CD4-positive, alpha-beta memory T cell (primary cell): ENCODE data around the gene EPG5. TPM values are rescaled to one million over a fixed set of nuclear protein-coding genes. Genes with fewer than 3 reads are reported as not detected.

Experiments
- CTCF ChIA-PET: fragments of 350-600 bp; sonication (Branson Sonifier 250); formaldehyde crosslinking; loops from one replicate; lab custom pipeline; 2021; ENCODE audit warnings: inconsistent platforms; ENCODE audit not compliant: partially characterized antibody; lab: Charles Lee
- POLR2A ChIA-PET: fragments of 350-600 bp; sonication (Branson Sonifier 250); formaldehyde crosslinking; loops from one replicate; lab custom pipeline; 2021; ENCODE audit not compliant: partially characterized antibody; lab: Charles Lee
- DNase-seq, 5 donors: peaks; one replicate each; pipeline versions ENCODE4 v3.0.0 to v3.0.0-alpha.2; 2020 to 2022; ENCODE audit warnings: mixed read lengths in 1 of 5
- H3K27ac ChIP-seq: one replicate; pipeline ENCODE4 v1.7.0; 2013; ENCODE audit warnings: low read depth, low read length
- H3K27me3 ChIP-seq: 2 replicates; pipeline ENCODE4 v1.7.0; 2013; ENCODE audit warnings: mild to moderate bottlenecking, low read length, moderate library complexity; ENCODE audit not compliant: insufficient read depth
- H3K36me3 ChIP-seq: 2 replicates; pipeline ENCODE4 v1.7.0; 2013; ENCODE audit warnings: mild to moderate bottlenecking, low read length, moderate library complexity; ENCODE audit not compliant: insufficient read depth
- H3K4me1 ChIP-seq: 2 replicates; pipeline ENCODE4 v1.7.0; 2013; ENCODE audit warnings: mild to moderate bottlenecking, low read length, moderate library complexity; ENCODE audit not compliant: insufficient read depth
- H3K4me3 ChIP-seq, 2 donors: one replicate each; pipeline ENCODE4 v1.7.0; 2013; ENCODE audit warnings: low read length in 2 of 2, mild to moderate bottlenecking in 1 of 2
- H3K9me3 ChIP-seq, 2 donors: one replicate each; pipeline ENCODE4 v1.7.0; 2013; ENCODE audit warnings: low read length in 2 of 2, control low read depth in 1 of 2; ENCODE audit not compliant: control insufficient read depth in 1 of 2
- H3K27ac Mint-ChIP-seq, 7 donors: one replicate each; pipeline ENCODE4 v1.8.0; 2020 to 2021; ENCODE audit warnings: mixed read lengths in 7 of 7, mild to moderate bottlenecking in 6 of 7, inconsistent platforms in 3 of 7, moderate library complexity in 3 of 7
- H3K27me3 Mint-ChIP-seq, 2 donors: one replicate each; pipeline ENCODE4 v1.8.0; 2020 to 2021; ENCODE audit warnings: mixed read lengths in 2 of 2
- H3K36me3 Mint-ChIP-seq, 2 donors: one replicate each; pipeline ENCODE4 v1.8.0; 2020 to 2021; ENCODE audit warnings: mixed read lengths in 2 of 2, inconsistent platforms in 1 of 2, mild to moderate bottlenecking in 1 of 2
- H3K4me1 Mint-ChIP-seq, 4 donors: one replicate each; pipeline ENCODE4 v1.8.0; 2020 to 2021; ENCODE audit warnings: mixed read lengths in 4 of 4, mild to moderate bottlenecking in 1 of 4
- H3K4me3 Mint-ChIP-seq, 8 donors: one replicate each; pipeline ENCODE4 v1.8.0; 2020 to 2021; ENCODE audit warnings: mixed read lengths in 8 of 8, mild to moderate bottlenecking in 7 of 8, moderate library complexity in 6 of 8, inconsistent platforms in 3 of 8
- H3K9me3 Mint-ChIP-seq, 8 donors: one replicate each; pipeline ENCODE4 v1.8.0; 2020 to 2021; ENCODE audit warnings: mixed read lengths in 8 of 8, mild to moderate bottlenecking in 5 of 8, inconsistent platforms in 3 of 8, moderate library complexity in 1 of 8
- intact Hi-C: fragments of 100-400 bp; cut with micrococcal nuclease; formaldehyde crosslinking; loops from one replicate; pipeline ENCODE4 v1.15.1; 2023
- polyA plus RNA-seq, 2 donors: library from polyadenylated mRNA; unstranded; fragments of 300-500 nt; fragmentation: Illumina TruSeq; gene quantifications; one replicate each; pipeline ENCODE4 v1.2.3, GENCODE V29; 2021
- total RNA-seq, 2 experiments: library from RNA; stranded (reverse); gene quantifications; one replicate each; pipeline ENCODE4 v1.2.3, GENCODE V29; 2021

Gene EPG5
- total and polyA plus RNA-seq, 4 experiments from 2014 or later: 4.1 to 69.0 (median 35.0) TPM

DNA sequence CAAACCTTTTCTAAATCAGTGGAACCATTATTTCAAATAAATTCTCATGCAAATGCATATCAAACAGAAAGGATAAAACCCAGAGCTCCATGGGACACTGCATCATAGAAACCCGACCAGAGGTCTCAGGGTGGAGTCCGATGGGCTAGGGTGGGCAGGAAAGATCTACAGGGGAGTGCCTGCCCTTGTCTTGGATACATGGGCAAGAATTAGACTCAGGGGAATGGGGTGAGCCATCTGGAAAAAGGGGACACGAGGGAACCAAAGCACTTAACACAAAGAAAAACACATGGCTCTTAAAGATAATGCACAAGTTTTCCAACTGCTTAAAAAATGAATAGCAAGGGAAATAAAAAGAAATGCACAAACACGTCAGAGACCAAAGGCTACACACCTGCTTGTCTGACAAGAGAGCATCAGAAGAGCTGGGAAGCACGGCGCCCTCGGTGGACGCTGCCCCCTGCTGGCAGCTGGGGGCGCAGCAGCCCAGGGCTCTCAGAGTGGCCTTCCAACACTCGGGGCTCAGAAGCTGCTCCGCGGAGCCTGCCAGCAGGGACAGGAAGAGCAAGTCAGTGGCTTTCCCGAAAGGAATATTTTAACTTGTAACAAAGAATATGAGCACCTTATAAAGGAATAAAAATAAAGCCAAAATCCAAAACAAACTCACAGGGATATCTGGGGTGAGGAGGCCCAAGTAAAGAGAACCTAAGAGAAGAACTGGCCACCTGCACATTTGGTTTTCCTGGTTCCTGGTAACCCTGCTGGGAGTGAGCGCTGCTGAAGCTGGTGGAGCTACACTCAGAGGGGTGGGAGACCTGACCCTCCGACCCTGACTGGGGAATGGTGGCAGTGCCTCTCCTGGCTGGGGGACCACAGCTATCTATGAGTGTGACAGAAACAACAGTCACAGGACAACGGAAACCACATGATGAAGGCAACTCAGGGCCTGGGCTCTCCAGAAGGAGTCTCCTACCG, 87.2 kb downstream of the EPG5 start:
- Mint-ChIP-seq H3K9me3 (no peaks in the 10 kb centered on the region), H3K36me3 (peaks cover 36 to 63% of the 10 kb centered on the region in 2 donors), H3K4me1 (peaks cover 10 to 19% (median 16%) of the 10 kb centered on the region in 4 donors), H3K27me3 (no peaks in the 10 kb centered on the region), H3K4me3 (peak overlapping the region in 1 of 8 donors; percentile 17), H3K27ac (peak overlapping the region in 5 of 7 donors; percentile 30 to 82 (median 51))
- POLR2A ChIA-PET: interaction anchor here (1.0 to 3.9 kb wide), 5 partner anchors 189 to 214 kb away, joined by 3 to 39 read pairs (median 5); no protein-coding TSS in a partner anchor
- H3K36me3 ChIP-seq: peaks cover 32% of the 10 kb centered on the region
- no peak overlapping the region for H3K27ac ChIP-seq
- peaks cover 16% of the 10 kb centered on the region for H3K4me1 ChIP-seq
- H3K9me3 ChIP-seq: no peaks in the 10 kb centered on the region
- H3K4me3 ChIP-seq: no peak overlapping the region
- no peaks in the 10 kb centered on the region for H3K27me3 ChIP-seq
- DNase-seq: peak; percentile 64 to 74 (median 68)
- intact Hi-C loops: loop anchor here (1.0 to 5.0 kb wide), 4 partner anchors 189 to 259 kb away; partner anchors contain the start of gene PSTPIP2
- CTCF ChIA-PET: interaction anchor here (0.7 to 12.5 kb wide), 42 partner anchors 9 to 260 kb away, joined by 3 to 342 read pairs (median 5); partner anchors contain the start of genes ATP5F1A, PSTPIP2 and SLC14A1

DNA sequence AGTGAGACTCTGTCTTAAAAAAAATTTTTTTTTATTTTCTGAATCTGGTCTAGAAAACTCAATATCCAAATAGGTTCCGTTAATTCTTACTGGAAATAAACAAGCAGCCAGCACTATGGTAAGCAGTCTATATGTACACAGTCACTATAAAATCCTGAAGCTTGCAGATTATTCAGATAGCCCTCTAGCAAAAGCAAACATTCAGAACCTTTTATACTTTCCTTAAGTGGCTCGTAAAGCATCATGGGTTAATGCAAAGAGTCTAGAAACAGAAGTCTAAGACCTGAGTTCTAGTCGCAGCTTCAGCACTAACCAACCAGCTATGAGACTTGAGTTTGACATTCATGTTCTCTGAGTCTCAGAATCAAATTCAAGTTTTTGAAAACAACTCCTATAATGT, 89.7 kb downstream of the EPG5 start:
- H3K36me3 Mint-ChIP-seq: peaks cover 44 to 69% of the 10 kb centered on the region in 2 donors

DNA sequence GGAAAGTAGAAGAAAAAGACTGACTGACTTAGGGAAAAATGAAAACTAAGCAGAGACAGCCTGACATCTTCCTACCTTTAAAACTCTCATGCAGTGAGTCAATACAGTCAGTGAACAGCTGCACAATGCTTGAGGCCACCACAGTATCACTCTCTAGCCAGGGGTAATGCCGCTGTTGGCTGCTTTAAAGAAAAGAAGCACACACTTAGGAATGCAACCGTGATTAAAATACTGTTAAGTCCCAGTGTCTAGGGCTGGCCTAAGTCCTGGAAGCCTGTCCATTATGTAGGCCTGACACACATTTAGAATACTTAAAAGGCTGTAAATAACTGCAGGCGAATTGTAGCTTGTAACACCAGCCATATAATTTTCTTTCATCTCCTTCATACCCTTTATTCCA, 91.0 kb downstream of the EPG5 start:
- Histone ChIP-seq H3K36me3 (peaks cover 17% of the 10 kb centered on the region), H3K4me1 (peaks cover 32% of the 10 kb centered on the region), H3K27ac (no peak overlapping the region), H3K4me3 (no peak overlapping the region), H3K27me3 (no peaks in the 10 kb centered on the region), H3K9me3 (no peaks in the 10 kb centered on the region)
- ChIA-PET CTCF (interaction anchor here (2.0 to 12.5 kb wide), 4 partner anchors 153 to 214 kb away, joined by 8 to 342 read pairs (median 104); partner anchors contain the start of gene SLC14A1), POLR2A (interaction anchor here (1.2 kb wide), 1 partner anchor 210 kb away, joined by 5 read pairs; no protein-coding TSS in a partner anchor)
- H3K4me3 Mint-ChIP-seq: no peak overlapping the region
- H3K36me3 Mint-ChIP-seq: peaks cover 45 to 65% of the 10 kb centered on the region in 2 donors
- no peaks in the 10 kb centered on the region for H3K27me3 Mint-ChIP-seq
- DNase-seq: no peak
- H3K4me1 Mint-ChIP-seq: peaks cover 23 to 38% (median 35%) of the 10 kb centered on the region in 4 donors
- H3K9me3 Mint-ChIP-seq: peaks cover 0 to 9% (median 3%) of the 10 kb centered on the region in 8 donors
- H3K27ac Mint-ChIP-seq: no peak overlapping the region
- intact Hi-C loops: no loop called here

More for the DNA sequence above, 89.7 kb downstream of the EPG5 start:
- Histone ChIP-seq H3K27me3 (no peaks in the 10 kb centered on the region), H3K36me3 (peaks cover 18% of the 10 kb centered on the region), H3K4me1 (peaks cover 32% of the 10 kb centered on the region), H3K9me3 (no peaks in the 10 kb centered on the region), H3K27ac (no peak overlapping the region), H3K4me3 (no peak overlapping the region)
- no peak overlapping the region for H3K4me3 Mint-ChIP-seq
- peaks cover 23 to 35% (median 29%) of the 10 kb centered on the region in 4 donors for H3K4me1 Mint-ChIP-seq
- ChIA-PET CTCF (interaction anchor here (0.8 to 12.5 kb wide), 7 partner anchors 10 to 215 kb away, joined by 3 to 342 read pairs (median 4); partner anchors contain the start of gene SLC14A1), POLR2A (interaction anchor here (1.0 to 3.9 kb wide), 2 partner anchors 31 to 212 kb away, joined by 3 to 39 read pairs; no protein-coding TSS in a partner anchor)
- H3K9me3 Mint-ChIP-seq: peaks cover 0 to 9% (median 3%) of the 10 kb centered on the region in 8 donors
- H3K27ac Mint-ChIP-seq: peak overlapping the region in 1 of 7 donors; percentile 43
- H3K27me3 Mint-ChIP-seq: no peaks in the 10 kb centered on the region
- intact Hi-C loops: no loop called here
- DNase-seq: no peak

DNA sequence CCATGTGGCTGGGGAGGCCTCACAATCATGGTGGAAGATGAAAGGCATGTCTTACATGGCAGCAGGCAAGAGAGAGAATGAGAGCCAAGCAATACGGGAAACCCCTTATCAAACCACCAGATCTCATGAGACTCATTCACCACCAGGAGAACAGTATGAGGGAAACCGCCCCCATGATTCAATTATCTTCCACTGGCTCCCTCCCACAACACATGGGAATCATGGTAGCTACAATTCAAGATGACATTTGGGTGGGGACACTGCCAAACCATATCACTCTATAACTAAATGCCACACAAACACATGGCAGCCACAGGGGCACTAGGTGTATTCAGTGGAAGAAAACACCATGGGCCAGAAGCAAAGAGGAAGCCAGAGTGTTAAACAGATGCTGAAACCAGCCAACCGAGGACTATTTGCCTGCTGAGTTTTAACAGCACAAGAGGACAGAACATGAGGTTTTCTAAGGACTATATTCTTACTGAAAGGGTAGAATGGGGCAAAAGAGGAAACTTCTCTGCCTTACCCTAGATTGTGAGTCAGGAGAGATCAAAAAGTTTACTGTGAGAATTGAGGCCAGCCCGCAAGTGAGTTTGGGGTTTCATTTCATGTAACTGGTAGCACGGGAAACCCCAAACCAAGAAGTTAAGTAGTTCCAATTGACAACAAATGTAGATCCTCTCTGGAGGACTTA, 92.5 kb downstream of the EPG5 start:
- Mint-ChIP-seq H3K27ac (peak overlapping the region; percentile 71 to 88 (median 86)), H3K4me1 (peaks cover 18 to 30% (median 28%) of the 10 kb centered on the region in 4 donors), H3K36me3 (peaks cover 46 to 65% of the 10 kb centered on the region in 2 donors), H3K9me3 (peaks cover 0 to 9% (median 3%) of the 10 kb centered on the region in 8 donors), H3K27me3 (no peaks in the 10 kb centered on the region), H3K4me3 (peak overlapping the region in 7 of 8 donors; percentile 23 to 74 (median 42))
- H3K4me3 ChIP-seq: peak overlapping the region in 1 of 2 donors; percentile 26
- DNase-seq: peak; percentile 57 to 77 (median 65)
- intact Hi-C loops: no loop called here
- peaks cover 13% of the 10 kb centered on the region for H3K36me3 ChIP-seq
- peaks cover 25% of the 10 kb centered on the region for H3K4me1 ChIP-seq
- ChIA-PET CTCF (interaction anchor here (2.0 to 6.6 kb wide), 3 partner anchors 152 to 209 kb away, joined by 8 to 55 read pairs (median 18); partner anchors contain the start of gene SLC14A1), POLR2A (no interaction called here)
- no peaks in the 10 kb centered on the region for H3K9me3 ChIP-seq
- no peaks in the 10 kb centered on the region for H3K27me3 ChIP-seq
- peak overlapping the region; percentile 29 for H3K27ac ChIP-seq

DNA sequence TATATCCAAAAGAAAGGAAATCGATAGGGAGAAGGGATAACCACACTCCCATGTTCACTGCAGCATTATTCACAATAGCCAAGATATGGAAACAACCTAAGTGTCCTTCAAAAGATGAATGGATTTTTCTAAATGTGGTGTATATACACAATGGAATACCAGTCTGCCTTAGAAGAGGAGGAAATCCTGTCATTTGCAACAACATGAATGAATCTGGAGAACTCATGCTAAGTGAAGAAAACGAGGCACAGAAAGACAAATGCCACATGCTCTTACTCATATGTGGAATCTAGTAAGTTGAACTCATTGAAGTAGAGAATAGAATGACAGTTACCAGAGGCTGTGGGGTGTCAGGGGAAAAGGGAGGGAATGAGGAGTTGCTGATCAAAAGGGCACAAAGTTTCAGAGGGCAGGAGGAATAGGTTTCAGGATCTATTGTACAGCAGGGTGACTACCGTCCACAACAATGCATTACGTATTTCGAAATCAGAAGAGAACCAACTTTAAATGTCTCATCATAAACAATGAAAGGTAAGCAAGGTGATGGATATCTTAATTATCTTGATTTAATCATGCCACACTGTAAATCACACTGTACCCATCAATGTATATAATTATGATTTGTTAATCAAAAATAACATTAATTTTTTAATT, 95.6 kb downstream of the EPG5 start:
- Mint-ChIP-seq H3K9me3 (peaks cover 0 to 9% (median 3%) of the 10 kb centered on the region in 8 donors), H3K4me1 (peaks cover 17 to 28% (median 26%) of the 10 kb centered on the region in 4 donors), H3K4me3 (peak overlapping the region in 1 of 8 donors; percentile 11), H3K27ac (peak overlapping the region in 3 of 7 donors; percentile 10 to 69 (median 18)), H3K27me3 (no peaks in the 10 kb centered on the region), H3K36me3 (peaks cover 63 to 69% of the 10 kb centered on the region in 2 donors)
- no peak overlapping the region for H3K27ac ChIP-seq
- H3K9me3 ChIP-seq: no peaks in the 10 kb centered on the region
- peaks cover 18% of the 10 kb centered on the region for H3K36me3 ChIP-seq
- H3K4me3 ChIP-seq: no peak overlapping the region
- no peak for DNase-seq
- no peaks in the 10 kb centered on the region for H3K27me3 ChIP-seq
- CTCF ChIA-PET: interaction anchor here (1.8 to 5.1 kb wide), 2 partner anchors 9 to 149 kb away, joined by 4 to 48 read pairs; no protein-coding TSS in a partner anchor
- peaks cover 24% of the 10 kb centered on the region for H3K4me1 ChIP-seq
- POLR2A ChIA-PET: no interaction called here
- intact Hi-C loops: no loop called here

DNA sequence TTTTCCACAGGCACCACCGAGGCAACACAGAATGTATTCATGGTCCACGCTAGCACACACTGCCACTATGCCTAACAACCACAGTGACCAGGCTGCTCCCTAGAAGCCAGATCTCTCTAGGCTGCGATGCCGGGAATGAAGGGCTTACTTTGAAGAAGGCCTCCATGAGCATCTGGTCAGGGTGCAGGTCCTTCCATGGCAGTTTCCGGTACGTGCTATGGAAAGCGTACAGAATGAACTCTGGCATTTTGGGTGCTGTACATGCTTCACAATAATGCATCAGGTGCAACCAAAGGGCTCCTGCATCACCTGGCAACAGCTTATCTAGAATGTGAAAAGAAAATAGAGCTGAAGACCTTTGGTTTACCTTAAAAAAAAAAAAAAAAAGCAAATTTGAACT, 96.7 kb downstream of the EPG5 start:
- H3K27ac Mint-ChIP-seq: no peak overlapping the region
- intact Hi-C loops: no loop called here
- POLR2A ChIA-PET: no interaction called here

More for the DNA sequence above, 96.7 kb downstream of the EPG5 start:
- H3K4me3 Mint-ChIP-seq: no peak overlapping the region
- DNase-seq: no peak
- H3K9me3 Mint-ChIP-seq: peaks cover 0 to 9% (median 3%) of the 10 kb centered on the region in 8 donors
- H3K27me3 Mint-ChIP-seq: no peaks in the 10 kb centered on the region
- H3K36me3 ChIP-seq: peaks cover 23% of the 10 kb centered on the region
- no peaks in the 10 kb centered on the region for H3K27me3 ChIP-seq
- H3K4me3 ChIP-seq: no peak overlapping the region
- H3K36me3 Mint-ChIP-seq: peaks cover 67 to 75% of the 10 kb centered on the region in 2 donors
- peaks cover 16 to 25% (median 24%) of the 10 kb centered on the region in 4 donors for H3K4me1 Mint-ChIP-seq
- peaks cover 21% of the 10 kb centered on the region for H3K4me1 ChIP-seq
- CTCF ChIA-PET: interaction anchor here (1.3 to 5.1 kb wide), 3 partner anchors 10 to 303 kb away, joined by 3 to 48 read pairs (median 4); a partner anchor contains a TSS
- H3K27ac ChIP-seq: no peak overlapping the region
- no peaks in the 10 kb centered on the region for H3K9me3 ChIP-seq
